NCI-H774 (cell line): Measurements from ENCODE around the gene OXCT2.

Experiments
- DNase-seq: peaks from one replicate; lab custom pipeline; 2025; lab: John Stamatoyannopoulos, UW

Gene OXCT2

DNA sequence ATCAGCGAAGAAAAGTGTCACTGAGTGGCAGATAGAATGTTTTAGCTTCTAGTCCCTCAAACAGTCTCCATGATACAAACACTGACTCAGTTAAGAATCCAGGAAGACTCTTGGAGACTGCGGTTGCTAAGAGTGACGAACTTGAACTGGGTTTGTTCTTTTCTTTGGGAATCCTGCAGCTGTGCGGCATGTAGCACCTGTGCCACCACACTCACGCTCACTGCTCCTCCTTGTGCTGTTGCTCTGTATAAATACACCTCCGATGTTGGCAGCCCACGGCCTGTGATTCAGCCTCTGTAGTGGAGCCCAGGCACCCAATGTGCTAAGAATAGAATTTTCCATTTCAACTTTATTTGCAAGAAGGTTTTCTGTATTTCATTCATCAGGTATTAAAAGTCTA is 38.0 kb downstream of the OXCT2 start:
- DNase-seq, result no peak

DNA sequence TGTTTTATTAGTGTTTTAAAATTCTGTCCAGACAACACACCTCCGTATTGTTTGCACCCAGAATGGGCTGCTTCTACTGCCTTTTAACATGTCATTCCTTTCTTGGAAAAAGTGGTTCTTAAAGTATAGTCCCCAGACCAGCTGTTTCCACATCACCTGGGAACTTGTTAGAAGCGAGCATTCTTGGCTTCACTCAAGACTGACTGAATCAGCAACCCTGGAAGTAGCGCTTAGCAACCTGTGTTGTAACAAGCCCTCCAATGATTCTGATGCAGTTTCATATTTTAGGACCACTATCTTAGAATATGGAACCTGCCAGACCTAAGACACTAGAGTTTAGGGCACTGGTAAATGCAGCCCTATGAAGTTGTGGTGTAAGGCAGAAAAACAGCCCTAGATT is 38.4 kb downstream of the OXCT2 start:
- no peak for DNase-seq

DNA sequence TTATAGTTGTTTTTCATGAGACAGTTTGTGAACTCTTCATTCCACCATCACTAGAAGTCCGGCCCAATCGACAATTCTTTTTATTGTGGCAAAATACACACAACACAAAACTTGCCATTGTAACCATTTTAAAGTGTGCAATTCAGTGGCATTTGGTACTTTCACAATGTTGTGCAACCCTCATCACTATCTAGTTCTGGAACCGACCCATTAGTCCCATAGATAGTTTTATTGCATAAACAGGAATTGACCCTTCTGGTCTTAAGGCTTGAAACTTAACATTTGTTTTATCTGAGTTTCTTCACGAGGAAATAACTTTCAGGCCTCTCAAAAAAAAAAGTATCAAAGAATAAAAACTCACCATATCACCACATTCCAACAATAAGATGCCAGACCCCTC is 41.3 kb downstream of the OXCT2 start:
- DNase-seq, result no peak

DNA sequence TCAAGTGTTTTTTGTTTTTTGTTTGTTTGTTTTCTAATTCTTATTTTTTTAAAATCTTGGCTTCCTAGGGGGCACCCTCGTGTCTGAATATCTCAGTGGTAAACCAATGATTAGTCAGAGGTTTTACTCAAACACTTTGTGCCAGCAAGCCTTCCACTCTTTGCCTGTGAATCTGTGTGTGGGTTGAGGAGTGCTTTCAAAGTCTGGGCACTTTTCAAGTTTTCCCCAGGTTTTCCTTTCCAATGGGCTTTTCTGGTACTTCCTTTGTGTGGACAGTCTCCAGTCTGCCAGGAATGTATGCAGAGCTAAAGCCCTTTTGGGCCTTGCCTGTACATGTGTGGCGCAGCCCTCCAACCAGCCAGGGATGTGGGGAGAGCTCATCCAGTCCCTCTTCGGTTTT is 42.1 kb downstream of the OXCT2 start:
- no peak for DNase-seq

DNA sequence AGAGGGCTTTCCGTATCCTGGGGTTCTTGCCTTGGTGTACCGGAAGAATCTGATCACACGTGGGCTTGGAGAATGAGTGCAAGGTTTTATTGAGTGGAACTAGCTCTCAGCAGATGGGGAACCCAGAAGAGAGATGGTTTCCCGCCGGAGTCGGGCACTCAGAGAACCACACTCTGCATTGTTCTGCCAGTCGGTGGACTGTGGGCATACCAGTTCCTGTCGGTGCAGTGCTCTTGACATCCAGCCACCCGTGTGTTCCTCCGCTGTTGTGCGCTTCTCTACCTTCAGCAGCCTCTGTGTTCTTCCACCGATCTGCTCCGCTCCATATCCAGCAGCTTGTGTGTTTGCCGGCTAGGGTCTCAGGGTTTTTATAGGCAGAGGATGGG is 43.2 kb downstream of the OXCT2 start:
- DNase-seq, result no peak

DNA sequence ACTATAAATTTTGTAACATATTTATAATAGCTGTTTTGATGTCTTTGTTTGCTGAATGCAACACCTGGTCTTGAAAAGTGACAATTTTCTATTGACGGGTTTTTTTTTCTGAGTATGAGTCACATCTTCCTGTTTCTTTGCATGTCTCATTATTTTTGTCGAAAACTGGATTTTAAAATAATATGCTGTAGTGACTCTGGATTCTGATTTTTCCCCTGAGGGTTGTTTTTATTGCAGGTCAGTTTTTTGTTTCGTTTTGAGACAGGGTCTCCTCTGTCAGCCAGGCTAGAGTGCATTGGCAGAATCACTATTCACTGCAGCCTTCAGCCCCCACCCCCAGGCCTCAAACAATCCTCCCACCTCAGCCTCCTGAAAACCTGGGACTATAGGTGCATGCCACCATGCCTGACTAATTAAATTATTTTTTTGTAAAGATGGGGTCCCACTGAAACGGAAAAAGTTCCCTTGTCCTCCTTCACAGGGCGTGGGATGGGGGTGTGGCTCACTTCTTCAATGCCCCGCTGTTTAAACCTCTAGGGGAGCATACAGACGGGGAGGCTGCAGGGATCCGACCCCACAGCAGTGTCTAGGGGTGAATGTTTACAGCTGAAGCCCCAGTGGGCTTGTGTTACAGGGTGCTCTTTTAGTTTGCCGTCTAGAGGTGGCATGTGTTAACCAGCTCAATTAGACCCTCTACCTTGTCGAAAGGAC is 43.8 kb downstream of the OXCT2 start:
- no peak for DNase-seq

DNA sequence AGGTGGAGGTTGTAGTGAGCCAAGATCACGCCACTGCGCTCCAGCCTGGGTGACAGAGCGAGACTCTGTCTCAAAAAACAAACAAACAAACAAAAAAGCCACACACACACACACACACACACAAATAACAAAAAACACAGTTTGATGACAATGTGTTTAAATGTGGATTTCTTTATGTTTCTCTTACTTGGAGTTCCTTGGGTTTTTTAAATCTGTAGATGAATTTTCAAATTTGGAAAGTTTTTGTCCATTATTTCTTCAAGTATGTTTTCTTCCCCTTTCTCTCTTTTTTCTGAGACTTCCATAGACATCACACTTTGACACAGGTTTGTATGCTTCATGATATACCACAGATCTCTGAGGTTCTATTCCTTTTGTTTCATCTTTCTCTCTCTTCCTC is 44.5 kb downstream of the OXCT2 start:
- DNase-seq, result no peak

DNA sequence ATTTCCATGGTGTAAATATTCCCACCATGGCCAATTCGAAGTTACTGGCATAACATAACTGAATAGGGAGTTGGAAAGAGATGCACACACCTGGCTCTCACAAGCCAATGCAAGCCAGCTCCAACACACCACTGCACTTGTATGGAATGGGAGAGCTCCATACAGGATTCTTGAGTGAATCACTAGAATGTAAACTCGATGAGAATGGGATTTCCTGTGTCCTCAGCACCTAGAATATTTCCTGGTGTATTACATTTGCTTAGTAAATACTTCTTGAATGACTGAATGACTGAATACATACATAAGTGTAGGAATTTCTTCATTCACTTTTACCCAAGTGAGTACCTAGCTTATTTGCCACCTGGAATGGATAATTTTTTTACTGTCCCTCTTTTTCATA is 48.7 kb downstream of the OXCT2 start:
- DNase-seq, result no peak

DNA sequence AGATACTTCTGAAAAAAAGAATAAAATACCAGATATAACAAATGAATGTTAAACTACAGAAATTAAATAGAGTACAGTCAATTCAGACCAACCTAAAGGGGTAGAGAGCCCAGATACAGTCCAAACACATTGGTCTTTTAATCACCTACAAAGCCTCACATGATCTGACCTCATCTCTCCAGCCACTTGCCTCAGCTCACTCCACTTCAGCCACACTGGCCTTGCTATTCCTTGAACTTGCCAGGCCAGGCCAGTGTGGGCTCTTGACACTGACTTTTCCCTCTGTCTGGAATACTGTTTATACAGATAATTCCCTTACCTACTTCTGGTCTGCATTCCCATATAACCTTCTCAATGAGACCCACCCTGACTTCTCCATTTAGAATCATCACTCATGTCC is 49.5 kb downstream of the OXCT2 start:
- DNase-seq, result no peak

DNA sequence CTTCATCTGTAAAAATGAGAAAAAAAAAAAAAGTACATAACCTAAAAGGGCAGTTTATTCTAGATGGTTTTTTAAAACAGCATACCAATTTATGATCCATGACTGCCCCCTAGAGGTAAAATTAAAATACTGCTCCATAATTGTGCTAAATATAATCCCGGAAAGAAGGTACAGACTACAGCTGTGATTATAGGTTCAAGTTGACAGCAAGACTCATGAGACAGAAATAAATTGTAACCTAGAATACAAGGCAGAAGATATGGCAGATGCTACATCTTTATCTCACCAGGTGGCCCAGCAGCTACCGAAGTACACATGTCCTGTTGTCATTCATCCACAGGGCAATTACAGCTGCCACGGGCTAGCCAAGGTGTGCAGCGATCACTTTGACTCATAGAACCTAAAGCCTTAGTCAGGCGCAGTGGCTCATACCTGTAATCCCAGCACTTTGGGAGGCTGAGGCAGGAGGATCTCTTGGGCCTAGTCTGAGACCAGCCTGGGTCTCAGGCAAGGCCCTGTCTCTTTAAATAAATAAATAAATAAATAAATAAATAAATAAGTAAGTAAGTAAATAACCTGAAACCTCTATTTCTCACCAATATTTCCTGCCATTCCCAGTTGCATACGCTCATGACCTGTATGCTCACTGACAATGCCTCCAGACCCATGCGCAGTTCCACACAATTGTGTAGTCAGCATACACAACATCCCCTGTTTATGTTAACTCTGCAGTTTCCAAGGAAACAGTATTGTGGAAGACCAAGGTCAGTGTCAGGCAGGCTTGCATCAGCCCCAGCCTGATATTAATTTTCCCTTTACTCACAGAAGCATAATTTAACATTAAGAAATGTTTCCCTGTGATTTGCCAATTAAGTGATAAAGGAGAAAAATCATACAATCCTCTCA is 50.8 kb downstream of the OXCT2 start:
- DNase-seq, result peak; percentile 76
